ENCODE data around the gene SANBR. TPM values are rescaled to one million over a fixed set of nuclear protein-coding genes. Genes with fewer than 3 reads are reported as not detected.

Gene SANBR
- total RNA-seq, 1 donor: 16.0 TPM

GRCh38 chr2:61089797-61090196, 24.1 kb downstream of the SANBR start:
- no peak for DNase-seq (ENCODE audit: low read depth)
- H3K4me3 ChIP-seq (ENCODE audit: low read depth, low read length): no peak overlapping the region
- TF ChIP-seq, protein P1, sequence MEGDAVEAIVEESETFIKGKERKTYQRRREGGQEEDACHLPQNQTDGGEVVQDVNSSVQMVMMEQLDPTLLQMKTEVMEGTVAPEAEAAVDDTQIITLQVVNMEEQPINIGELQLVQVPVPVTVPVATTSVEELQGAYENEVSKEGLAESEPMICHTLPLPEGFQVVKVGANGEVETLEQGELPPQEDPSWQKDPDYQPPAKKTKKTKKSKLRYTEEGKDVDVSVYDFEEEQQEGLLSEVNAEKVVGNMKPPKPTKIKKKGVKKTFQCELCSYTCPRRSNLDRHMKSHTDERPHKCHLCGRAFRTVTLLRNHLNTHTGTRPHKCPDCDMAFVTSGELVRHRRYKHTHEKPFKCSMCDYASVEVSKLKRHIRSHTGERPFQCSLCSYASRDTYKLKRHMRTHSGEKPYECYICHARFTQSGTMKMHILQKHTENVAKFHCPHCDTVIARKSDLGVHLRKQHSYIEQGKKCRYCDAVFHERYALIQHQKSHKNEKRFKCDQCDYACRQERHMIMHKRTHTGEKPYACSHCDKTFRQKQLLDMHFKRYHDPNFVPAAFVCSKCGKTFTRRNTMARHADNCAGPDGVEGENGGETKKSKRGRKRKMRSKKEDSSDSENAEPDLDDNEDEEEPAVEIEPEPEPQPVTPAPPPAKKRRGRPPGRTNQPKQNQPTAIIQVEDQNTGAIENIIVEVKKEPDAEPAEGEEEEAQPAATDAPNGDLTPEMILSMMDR (IDR thresholded peaks at IDR 0.05; ENCODE audit: insufficient read depth, low read depth, low read length): no peak

DNA sequence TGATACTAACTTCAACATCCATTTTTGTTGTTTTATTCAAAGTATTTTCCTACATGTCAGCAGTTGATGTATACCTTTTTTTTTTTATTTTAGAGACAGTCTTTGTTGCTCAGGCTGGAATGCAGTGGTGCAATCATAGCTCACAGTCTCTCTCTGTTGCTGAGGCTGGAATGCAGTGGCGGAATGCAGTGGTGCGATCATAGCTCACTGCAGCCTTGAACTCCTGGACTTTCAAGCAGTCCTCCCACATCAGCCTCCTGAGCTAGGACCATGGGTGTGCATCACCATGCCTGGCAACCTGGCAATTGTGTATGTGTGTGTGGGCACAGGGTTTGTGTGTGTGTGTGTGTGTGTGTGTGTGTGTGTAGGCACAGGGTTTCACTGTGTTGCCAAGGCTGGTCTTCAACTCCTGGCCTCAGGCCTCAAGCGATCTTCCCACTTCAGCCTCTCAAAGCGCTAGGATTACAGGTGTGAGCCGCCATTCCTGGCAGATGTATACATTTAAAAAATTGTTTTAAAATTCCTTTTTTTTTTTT, 24.8 kb downstream of the SANBR start:
- DNase-seq (ENCODE audit: low read depth): peak; percentile 5
- TF ChIP-seq, protein P1 (IDR thresholded peaks at IDR 0.05; ENCODE audit: insufficient read depth, low read depth, low read length): no peak
- H3K4me3 ChIP-seq (ENCODE audit: low read depth, low read length): no peak overlapping the region

DNA sequence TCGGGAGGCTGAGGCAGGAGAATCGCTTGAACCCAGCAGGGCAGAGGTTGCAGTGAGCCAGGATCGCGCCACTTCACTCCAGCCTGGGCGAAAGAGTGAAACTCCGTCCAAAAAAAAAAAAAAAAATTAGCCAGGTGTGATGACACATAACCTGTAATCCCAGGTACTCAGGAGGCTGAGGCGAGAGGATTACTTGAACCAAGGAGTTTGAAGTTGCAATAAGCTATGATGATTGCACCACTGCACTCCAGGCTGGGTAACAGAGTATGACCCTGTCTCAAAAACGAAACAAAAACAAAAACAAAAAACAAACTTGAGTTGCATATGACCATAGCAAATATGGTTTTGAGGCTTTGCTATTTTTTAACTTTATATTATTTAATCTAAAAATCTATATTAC, 25.8 kb downstream of the SANBR start:
- DNase-seq (ENCODE audit: low read depth): no peak
- TF ChIP-seq, protein P1 (IDR thresholded peaks at IDR 0.05; ENCODE audit: insufficient read depth, low read depth, low read length): no peak
- no peak overlapping the region for H3K4me3 ChIP-seq (ENCODE audit: low read depth, low read length)

- TF ChIP-seq, protein P1 (IDR thresholded peaks at IDR 0.05; ENCODE audit: insufficient read depth, low read depth, low read length): no peak
- no peak overlapping the region for H3K4me3 ChIP-seq (ENCODE audit: low read depth, low read length)
- no peak for DNase-seq (ENCODE audit: low read depth)
These were observed 30.8 kb downstream of the SANBR start for GRCh38 chr2:61096438-61096837.

DNA sequence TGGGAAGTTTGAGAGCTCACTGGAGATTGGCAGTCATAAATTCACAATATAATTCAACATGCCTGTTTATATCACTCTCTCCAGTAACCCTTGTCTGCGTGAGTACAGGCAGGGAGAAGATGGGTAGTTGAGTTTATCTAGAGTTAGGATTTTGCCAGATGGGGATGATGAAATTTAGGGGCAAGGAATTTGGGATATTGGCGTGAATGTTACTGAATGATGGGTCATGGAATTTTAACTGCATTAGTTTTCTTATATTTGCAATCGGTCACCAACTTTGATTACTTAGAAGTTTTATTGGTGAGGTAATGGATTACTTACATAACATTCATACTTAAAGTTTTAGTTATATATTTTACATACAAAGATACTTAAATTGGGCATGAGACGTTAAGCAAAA, 35.1 kb downstream of the SANBR start:
- DNase-seq (ENCODE audit: low read depth): no peak
- no peak overlapping the region for H3K4me3 ChIP-seq (ENCODE audit: low read depth, low read length)
- TF ChIP-seq, protein P1 (IDR thresholded peaks at IDR 0.05; ENCODE audit: insufficient read depth, low read depth, low read length): no peak

GRCh38 chr2:61109291-61109690, 43.6 kb downstream of the SANBR start:
- no peak for DNase-seq (ENCODE audit: low read depth)
- TF ChIP-seq, protein P1 (IDR thresholded peaks at IDR 0.05; ENCODE audit: insufficient read depth, low read depth, low read length): no peak
- H3K4me3 ChIP-seq (ENCODE audit: low read depth, low read length): no peak overlapping the region

DNA sequence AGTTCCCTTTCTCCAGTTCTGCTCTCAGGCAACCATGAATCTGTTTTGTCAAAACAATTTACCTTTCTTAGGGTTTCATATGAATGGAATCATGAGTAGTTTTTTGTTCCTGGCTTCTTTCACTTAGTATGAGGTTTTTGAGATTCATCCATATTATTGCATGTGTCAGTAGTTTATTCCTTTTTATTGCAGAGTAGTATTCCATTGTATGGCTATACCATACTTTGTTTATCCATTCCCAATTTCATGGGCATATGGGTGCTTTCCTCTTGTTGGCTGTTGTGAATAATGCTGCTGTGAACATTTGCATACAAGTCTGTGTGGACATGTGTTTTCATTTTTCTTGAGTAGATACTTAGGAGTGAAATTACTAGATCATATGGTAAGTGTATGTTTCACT, 46.0 kb downstream of the SANBR start:
- H3K4me3 ChIP-seq (ENCODE audit: low read depth, low read length): no peak overlapping the region
- DNase-seq (ENCODE audit: low read depth): no peak
- TF ChIP-seq, protein P1 (IDR thresholded peaks at IDR 0.05; ENCODE audit: insufficient read depth, low read depth, low read length): no peak

Data from fibroblast of villous mesenchyme (primary cell).